ENCODE measurements around the gene ZMYND8.

GRCh38 chr20:47317127-47317895 is 39.2 kb downstream of the ZMYND8 start:
- TF ChIP-seq CTCF (conservative IDR thresholded peaks at IDR 0.05): no peak
- TF ChIP-seq EZH2 (IDR thresholded peaks at IDR 0.05; ENCODE audit: low read depth): no peak
